Urothelium cell line (cell line): ENCODE data around the gene MARCHF10.

Experiments used
- DNase-seq: peaks from one replicate; pipeline ENCODE4 v3.0.0; 2011; ENCODE audit warnings: low spot score, mixed read lengths
- FAIRE-seq: peaks from 2 replicates; lab custom pipeline; 2011; peaks lifted over from hg19 to GRCh38; lab: Jason Lieb, UNC

MARCHF10 gene

DNA sequence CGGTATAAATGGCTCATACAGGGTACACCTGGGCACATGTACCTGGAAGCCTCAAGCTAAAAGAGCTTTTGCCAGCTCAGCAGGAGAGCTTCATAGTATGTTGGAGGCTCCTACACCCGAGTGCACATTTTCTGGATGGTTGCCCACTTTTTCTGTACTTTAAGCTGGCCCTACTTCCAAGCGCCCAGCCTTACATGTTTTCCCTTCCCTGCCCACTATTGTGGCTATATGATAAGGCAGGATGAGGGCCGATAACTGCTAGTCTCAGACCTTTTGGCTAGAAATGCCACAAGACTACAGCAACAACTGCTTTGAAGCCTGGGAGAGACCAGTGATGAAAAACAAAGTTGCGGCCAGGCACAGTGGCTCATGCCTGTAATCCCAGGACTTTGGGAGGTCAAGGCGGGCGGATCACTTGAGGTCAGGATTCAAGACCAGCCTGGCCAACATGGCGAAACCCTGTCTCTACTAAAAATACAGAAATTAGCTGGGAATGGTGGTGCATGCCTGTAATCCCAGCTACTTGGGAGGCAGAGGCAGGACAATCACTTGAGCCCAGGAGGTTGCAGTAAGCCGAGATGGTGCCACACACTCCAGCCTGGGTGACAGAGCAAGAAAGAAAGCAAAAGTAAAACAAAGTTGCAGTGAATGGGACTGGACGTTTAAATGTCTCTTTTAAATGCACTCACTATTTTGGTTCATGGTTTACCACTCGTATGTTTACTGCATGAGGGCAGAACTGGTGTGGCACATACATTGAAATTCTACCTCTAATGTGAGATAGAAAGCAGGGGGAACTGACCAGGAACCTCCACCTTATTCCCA is 14.2 kb upstream of the MARCHF10 start:
- DNase-seq (no peak), FAIRE-seq (peak; percentile 87)

- FAIRE-seq, result peak; percentile 99
Observed at GRCh38 chr17:62821189-62822079, 13.3 kb upstream of the MARCHF10 start.

DNA sequence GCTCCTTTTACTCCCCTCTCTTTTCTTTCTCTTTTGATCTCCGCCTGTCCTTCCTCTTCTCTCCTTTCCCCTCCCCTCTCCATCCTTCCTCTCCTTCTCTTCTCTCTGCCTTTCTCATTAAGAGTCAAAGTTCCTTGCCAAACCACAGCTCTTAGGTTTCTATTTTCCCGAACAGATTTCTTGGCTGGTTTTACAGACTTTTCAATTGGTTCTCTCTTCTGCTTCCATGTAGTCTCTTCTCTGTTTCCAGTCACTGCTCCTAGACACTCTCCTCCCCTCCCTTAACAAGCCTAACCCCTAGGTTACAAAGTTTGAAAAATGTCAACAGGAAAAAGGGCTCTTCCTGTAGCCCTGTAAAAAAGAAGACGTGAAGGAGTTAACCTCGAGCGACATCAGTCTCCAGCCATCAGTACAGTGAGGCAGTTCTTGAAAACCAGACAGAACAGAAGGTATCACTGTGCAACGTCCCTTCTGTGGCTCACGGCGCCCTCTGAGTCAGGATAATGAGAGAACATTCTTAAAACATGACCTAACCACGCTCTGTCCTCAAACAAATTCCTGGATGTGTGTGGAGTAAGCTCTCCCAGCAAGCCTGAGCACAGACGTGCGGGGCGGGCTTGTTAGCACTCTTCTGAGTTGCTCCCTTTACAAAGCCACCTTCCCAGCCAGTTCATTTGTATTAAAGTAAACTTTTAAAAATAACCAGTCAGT is 11.6 kb upstream of the MARCHF10 start:
- FAIRE-seq (peak; percentile 99), DNase-seq (peak; percentile 99)

More at GRCh38 chr17:62821189-62822079, 13.3 kb upstream of the MARCHF10 start:
- DNase-seq, result no peak

- no peak for FAIRE-seq
- DNase-seq, result no peak
Observed at GRCh38 chr17:62818526-62818925, 10.4 kb upstream of the MARCHF10 start.

DNA sequence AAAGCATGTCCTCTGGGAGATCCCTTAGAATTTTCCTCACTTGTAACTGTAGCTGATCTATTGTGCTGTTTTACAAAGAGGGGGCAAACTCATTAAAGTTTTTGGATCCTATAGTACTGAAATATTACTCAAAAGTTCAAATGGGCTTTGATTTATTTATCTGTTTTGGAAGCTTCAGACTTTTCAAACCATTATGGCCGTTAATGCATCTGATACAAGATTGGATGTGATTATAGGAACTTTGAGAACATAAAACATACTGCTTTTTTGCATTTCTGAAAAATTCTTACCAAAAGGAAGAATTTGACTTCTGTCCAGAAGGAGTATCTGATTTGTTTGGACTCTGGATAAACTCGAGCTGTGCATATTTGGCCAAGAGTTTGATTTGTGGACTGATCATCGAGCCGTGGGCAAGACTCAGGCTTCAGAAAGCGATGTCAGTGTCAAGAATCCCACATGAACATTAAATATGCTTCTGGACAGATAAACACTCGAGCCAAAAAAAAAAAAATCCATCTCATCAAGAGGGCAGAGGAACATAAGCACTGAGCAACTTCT is 8.2 kb upstream of the MARCHF10 start:
- no peak for FAIRE-seq
- no peak for DNase-seq

- FAIRE-seq, result peak; percentile 79
- peak; percentile 43 for DNase-seq
Observed at GRCh38 chr17:62809656-62810055, 1.5 kb upstream of the MARCHF10 start.

GRCh38 chr17:62808576-62808970 is 459 bp upstream of the MARCHF10 start:
- peak; percentile 27 for FAIRE-seq
- no peak for DNase-seq

GRCh38 chr17:62805234-62805633 is 2.9 kb downstream of the MARCHF10 start:
- no peak for FAIRE-seq
- DNase-seq, result no peak

- DNase-seq, result peak; percentile 64
Observed at GRCh38 chr17:62804822-62805221, 3.3 kb downstream of the MARCHF10 start.

DNA sequence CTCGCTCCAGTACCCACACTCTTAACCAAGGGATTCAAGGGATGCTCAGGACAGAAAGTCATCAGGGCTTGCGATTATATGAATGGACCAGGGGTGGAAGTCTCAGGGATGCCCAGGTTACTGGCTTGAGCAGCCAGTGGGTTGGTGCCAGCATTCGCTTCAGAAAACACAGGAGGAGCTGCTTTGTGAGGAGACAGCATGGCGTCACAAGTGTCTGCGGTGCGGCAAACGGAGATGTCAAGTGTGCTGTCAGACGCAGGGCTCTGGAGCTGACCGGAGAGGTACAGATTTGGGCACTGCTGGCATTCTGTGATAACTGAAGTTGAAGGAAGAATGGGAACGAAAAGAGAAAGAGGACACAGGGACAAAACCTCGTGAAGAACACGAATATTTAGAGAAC is 4.1 kb downstream of the MARCHF10 start:
- peak; percentile 23 for FAIRE-seq

More at GRCh38 chr17:62804822-62805221, 3.3 kb downstream of the MARCHF10 start:
- FAIRE-seq, result peak; percentile 96

GRCh38 chr17:62802561-62803205 is 5.4 kb downstream of the MARCHF10 start:
- DNase-seq, result no peak
- peak; percentile 90 for FAIRE-seq

More for the DNA sequence above, 4.1 kb downstream of the MARCHF10 start:
- DNase-seq, result no peak

GRCh38 chr17:62801553-62802114 is 6.5 kb downstream of the MARCHF10 start:
- peak; percentile 98 for FAIRE-seq
- DNase-seq, result no peak

- peak; percentile 85 for FAIRE-seq
- no peak for DNase-seq
Observed at GRCh38 chr17:62800585-62800984, 7.5 kb downstream of the MARCHF10 start.

GRCh38 chr17:62797959-62798358 is 10.2 kb downstream of the MARCHF10 start:
- FAIRE-seq, result no peak
- no peak for DNase-seq

GRCh38 chr17:62796291-62796690 is 11.8 kb downstream of the MARCHF10 start:
- FAIRE-seq (peak; percentile 78), DNase-seq (no peak)

DNA sequence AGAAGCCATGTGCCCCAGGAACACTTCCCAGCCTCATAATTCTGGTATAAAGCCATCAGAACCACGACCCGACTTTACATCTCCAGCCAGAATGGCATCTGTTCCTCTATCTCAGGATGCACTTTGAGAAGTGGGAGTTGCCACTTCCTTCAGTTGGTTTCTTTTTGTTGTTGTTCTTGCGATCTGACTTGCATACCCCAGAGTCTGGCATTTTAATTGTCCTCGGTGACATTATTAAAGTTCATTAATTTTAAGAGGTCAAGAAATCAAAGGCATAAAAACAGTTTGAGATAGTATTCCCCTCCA is 13.5 kb downstream of the MARCHF10 start:
- DNase-seq, result no peak
- no peak for FAIRE-seq

- DNase-seq (no peak), FAIRE-seq (no peak)
Observed at GRCh38 chr17:62793919-62794665, 14.0 kb downstream of the MARCHF10 start.

GRCh38 chr17:62792447-62792800 is 15.7 kb downstream of the MARCHF10 start:
- DNase-seq, result no peak
- no peak for FAIRE-seq

GRCh38 chr17:62791767-62792446 is 16.2 kb downstream of the MARCHF10 start:
- FAIRE-seq (no peak), DNase-seq (peak; percentile 83)
